Muscle of leg (tissue), 11 donors: Measurements from ENCODE around the gene LSAMP. TPM values are rescaled to one million over a fixed set of nuclear protein-coding genes. Genes with fewer than 3 reads are reported as not detected.

Source experiments
- DNase-seq: peaks from one replicate; pipeline ENCODE4 v3.0.0; 2013
- H3K27ac ChIP-seq: one replicate; pipeline ENCODE4 v1.5.1; 2013; ENCODE audit warnings: mild to moderate bottlenecking, low read length, control low read depth
- H3K27me3 ChIP-seq: one replicate; pipeline ENCODE4 v1.6.1; 2013; ENCODE audit warnings: low read length; ENCODE audit not compliant: control insufficient read depth, insufficient read depth
- H3K36me3 ChIP-seq: one replicate; pipeline ENCODE4 v1.6.1; 2013; ENCODE audit warnings: low read length; ENCODE audit not compliant: control insufficient read depth, insufficient read depth
- H3K4me1 ChIP-seq: one replicate; pipeline ENCODE4 v1.6.1; 2013; ENCODE audit warnings: low read length; ENCODE audit not compliant: control insufficient read depth, insufficient read depth
- H3K4me3 ChIP-seq: one replicate; pipeline ENCODE4 v1.5.1; 2013; ENCODE audit warnings: low read length, control low read depth
- H3K9me3 ChIP-seq: replicated peaks from 2 replicates; pipeline ENCODE4 v1.6.1; 2013; ENCODE audit warnings: low read depth, low read length; ENCODE audit not compliant: control insufficient read depth
- WGBS: methylation state at CpG from one replicate; pipeline ENCODE4 v1.1.5; 2013; ENCODE audit warnings: missing lambda C conversion rate; ENCODE audit not compliant: insufficient coverage; 5-methylcytosine and 5-hydroxymethylcytosine counted together
- polyA plus RNA-seq, 8 donors: library from polyadenylated mRNA; unstranded; fragments of 120-200 nt; gene quantifications; one replicate each; pipeline versions ENCODE4 v1.2.1 to v1.2.3, GENCODE V29; 2013; ENCODE audit warnings: inconsistent platforms in 1 of 8, low replicate concordance in 1 of 8; ENCODE audit not compliant: insufficient read length in 8 of 8, insufficient read depth in 1 of 8
- total RNA-seq: library from RNA; stranded (reverse); fragments of 120-200 nt; gene quantifications from one replicate; pipeline ENCODE4 v1.2.4, GENCODE V29; 2013

Gene LSAMP
- total and polyA plus RNA-seq, 9 donors = 3.5 to 13.4 (median 6.3) TPM

GRCh38 chr3:116037954-116038911 is 407.1 kb downstream of the LSAMP start:
- Histone ChIP-seq H3K27me3 (no peaks in the 10 kb centered on the region), H3K36me3 (no peaks in the 10 kb centered on the region), H3K27ac (no peak overlapping the region), H3K9me3 (no peaks in the 10 kb centered on the region), H3K4me1 (peaks cover 5% of the 10 kb centered on the region), H3K4me3 (no peak overlapping the region)
- no peak for DNase-seq
- WGBS = 100% methylated on average over 1 of the region's 5 CpGs

- no peak overlapping the region for H3K27ac ChIP-seq
- no peaks in the 10 kb centered on the region for H3K9me3 ChIP-seq
- H3K4me1 ChIP-seq = peaks cover 5% of the 10 kb centered on the region
- WGBS = no CpG with 5 or more reads among the region's 3 CpGs
- no peak for DNase-seq
- no peak overlapping the region for H3K4me3 ChIP-seq
- no peaks in the 10 kb centered on the region for H3K27me3 ChIP-seq
- no peaks in the 10 kb centered on the region for H3K36me3 ChIP-seq
These were observed 409.9 kb downstream of the LSAMP start for GRCh38 chr3:116035429-116035828.

DNA sequence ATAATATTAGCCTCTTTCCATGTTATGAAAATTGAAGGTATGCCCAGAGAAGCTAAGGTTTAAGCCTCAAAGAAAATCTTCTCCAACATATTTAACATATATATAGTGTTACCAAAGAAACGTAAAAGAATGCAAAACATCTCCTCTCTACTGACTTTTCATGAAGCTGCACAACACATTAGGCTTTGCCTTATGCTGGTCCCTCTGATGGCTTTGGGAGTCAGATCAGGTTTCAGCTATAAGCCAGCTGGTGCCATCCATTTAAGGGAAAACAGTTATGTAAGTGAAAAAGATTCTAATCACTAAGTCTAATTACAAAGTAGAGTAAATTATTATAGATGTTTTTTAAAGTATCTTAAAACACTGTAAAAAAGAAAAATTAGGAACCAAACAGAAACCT is 410.5 kb downstream of the LSAMP start:
- Histone ChIP-seq H3K27ac (no peak overlapping the region), H3K4me1 (peaks cover 5% of the 10 kb centered on the region), H3K36me3 (no peaks in the 10 kb centered on the region), H3K9me3 (no peaks in the 10 kb centered on the region), H3K4me3 (no peak overlapping the region), H3K27me3 (no peaks in the 10 kb centered on the region)
- WGBS = no CpG with 5 or more reads among the region's 1 CpG
- peak; percentile 65 for DNase-seq

DNA sequence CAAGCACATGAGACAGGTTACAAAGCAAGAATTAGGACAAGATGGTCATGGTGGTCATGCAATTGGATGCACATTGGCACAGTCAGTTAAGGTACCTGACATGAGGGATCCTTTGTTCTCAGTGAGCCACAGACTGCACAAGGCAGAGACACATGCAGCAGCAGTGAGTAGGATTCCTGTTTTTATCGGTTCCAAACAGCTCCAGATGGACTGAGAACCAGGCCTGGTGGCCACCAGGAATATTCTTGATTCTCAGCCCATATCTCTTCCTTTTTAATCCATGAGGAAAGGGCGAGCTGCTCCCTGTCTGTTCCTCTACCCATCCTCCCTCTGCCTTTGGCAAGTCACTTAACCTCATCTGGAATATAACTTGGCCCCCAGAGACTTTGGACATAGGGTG is 411.2 kb downstream of the LSAMP start:
- Histone ChIP-seq H3K9me3 (no peaks in the 10 kb centered on the region), H3K4me3 (no peak overlapping the region), H3K4me1 (peaks cover 5% of the 10 kb centered on the region), H3K27ac (no peak overlapping the region), H3K36me3 (no peaks in the 10 kb centered on the region), H3K27me3 (no peaks in the 10 kb centered on the region)
- DNase-seq = no peak
- WGBS = 20% methylated on average over 1 of the region's 2 CpGs

DNA sequence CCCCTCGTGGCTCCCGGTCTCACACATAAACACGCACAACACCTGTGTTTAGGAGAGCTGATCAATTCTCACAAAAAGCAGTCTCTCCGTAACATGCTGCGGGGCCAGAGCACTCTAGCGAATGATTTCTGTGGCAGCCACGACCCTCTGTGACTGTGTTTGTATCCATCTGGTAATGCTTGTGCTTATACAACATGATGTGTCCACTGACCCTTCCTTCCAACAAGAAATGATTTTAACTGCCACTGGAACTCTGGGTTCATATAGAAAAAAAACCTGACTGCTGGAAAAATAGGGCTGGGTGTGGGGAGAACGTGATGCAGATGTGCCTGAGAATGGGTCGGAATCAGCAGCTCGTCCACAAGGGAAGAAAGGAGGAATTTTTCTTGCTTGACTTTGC is 411.8 kb downstream of the LSAMP start:
- Histone ChIP-seq H3K36me3 (no peaks in the 10 kb centered on the region), H3K4me1 (peaks cover 5% of the 10 kb centered on the region), H3K27ac (no peak overlapping the region), H3K27me3 (no peaks in the 10 kb centered on the region), H3K9me3 (no peaks in the 10 kb centered on the region), H3K4me3 (no peak overlapping the region)
- 48% methylated on average over 3 of the region's 10 CpGs for WGBS
- DNase-seq = no peak

GRCh38 chr3:116032176-116032575 is 413.1 kb downstream of the LSAMP start:
- WGBS = no CpG with 5 or more reads among the region's 1 CpG
- H3K27ac ChIP-seq = no peak overlapping the region
- H3K4me1 ChIP-seq = peaks cover 5% of the 10 kb centered on the region
- no peak for DNase-seq
- no peaks in the 10 kb centered on the region for H3K27me3 ChIP-seq
- H3K4me3 ChIP-seq = no peak overlapping the region
- H3K36me3 ChIP-seq = no peaks in the 10 kb centered on the region
- H3K9me3 ChIP-seq = no peaks in the 10 kb centered on the region

DNA sequence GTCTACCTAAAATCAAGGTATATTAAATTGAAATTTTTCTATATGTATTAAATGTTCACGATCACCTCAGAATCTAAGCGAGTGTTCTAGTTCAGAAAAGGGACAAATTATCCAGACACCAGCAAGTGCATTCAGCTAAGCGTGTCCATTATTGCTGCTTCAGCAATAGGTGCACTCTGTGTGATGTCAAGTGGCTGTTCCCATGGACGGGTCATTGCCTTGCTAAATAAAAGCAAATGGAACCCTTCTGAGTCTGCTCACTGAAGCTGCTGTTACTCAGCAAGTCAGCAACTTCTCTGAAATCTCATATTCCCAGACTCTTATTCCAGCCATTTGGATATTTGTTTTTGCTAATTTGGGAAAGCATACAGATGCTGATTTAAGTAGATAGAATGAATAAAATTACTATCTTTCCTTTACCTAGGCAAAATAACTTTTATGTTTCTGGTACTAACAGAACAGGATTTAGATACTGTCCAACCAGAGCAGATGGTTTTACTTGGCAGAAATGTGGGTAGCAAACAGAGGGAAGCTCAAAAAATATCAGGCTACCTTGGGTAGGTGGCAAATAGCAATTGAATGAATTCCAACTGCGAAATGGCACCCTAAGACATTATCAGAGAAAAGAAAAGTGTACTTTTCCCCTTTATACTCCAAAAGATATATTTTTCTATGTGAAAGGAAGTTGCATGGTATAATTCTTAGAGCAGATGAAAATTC is 415.0 kb downstream of the LSAMP start:
- no peaks in the 10 kb centered on the region for H3K36me3 ChIP-seq
- H3K27me3 ChIP-seq = no peaks in the 10 kb centered on the region
- H3K4me3 ChIP-seq = no peak overlapping the region
- peaks cover 5% of the 10 kb centered on the region for H3K4me1 ChIP-seq
- 76% methylated on average over 3 of the region's 5 CpGs for WGBS
- no peak for DNase-seq
- no peaks in the 10 kb centered on the region for H3K9me3 ChIP-seq
- H3K27ac ChIP-seq = no peak overlapping the region

DNA sequence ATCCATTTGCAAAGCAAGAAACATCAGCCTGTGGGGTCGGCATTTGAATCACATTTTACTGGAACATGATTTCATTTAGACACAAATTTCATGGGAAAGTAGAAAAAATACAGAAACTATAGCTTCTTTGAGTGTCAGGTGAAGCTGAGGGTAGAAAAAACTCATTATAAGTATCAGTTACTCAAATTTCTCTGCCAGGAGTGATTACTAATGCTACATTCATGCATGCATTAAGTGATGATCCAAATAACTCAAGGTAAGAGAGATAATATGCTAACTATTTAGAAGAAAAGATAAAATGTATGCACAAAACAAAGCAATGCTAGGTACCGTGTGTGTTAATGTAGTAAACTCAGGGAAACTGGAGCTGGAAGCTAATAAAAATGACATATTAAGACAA is 416.0 kb downstream of the LSAMP start:
- H3K9me3 ChIP-seq = no peaks in the 10 kb centered on the region
- H3K4me3 ChIP-seq = no peak overlapping the region
- no peak overlapping the region for H3K27ac ChIP-seq
- WGBS = no CpG with 5 or more reads among the region's 2 CpGs
- H3K36me3 ChIP-seq = no peaks in the 10 kb centered on the region
- no peak for DNase-seq
- H3K27me3 ChIP-seq = no peaks in the 10 kb centered on the region
- H3K4me1 ChIP-seq = peaks cover 4% of the 10 kb centered on the region

DNA sequence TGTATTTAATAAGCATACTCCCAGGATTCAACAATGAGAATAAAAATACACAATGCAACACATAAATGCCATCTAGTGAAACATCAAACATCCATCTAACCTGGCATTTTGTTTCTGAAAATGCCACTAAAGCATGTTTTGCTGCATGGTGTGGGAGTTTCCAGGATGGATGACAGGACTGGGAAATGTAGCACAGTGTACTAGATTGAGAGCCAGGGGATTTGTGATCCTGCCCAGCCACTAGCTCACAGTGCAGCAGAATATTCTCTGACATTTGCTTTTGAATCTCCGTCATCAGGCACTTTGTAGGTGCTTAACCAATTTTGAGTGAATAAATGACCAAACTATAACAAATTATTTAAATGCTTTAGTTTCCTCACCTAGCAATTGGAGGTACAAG is 417.1 kb downstream of the LSAMP start:
- Histone ChIP-seq H3K4me3 (no peak overlapping the region), H3K9me3 (no peaks in the 10 kb centered on the region), H3K27me3 (no peaks in the 10 kb centered on the region), H3K27ac (no peak overlapping the region), H3K36me3 (no peaks in the 10 kb centered on the region), H3K4me1 (no peaks in the 10 kb centered on the region)
- no peak for DNase-seq
- WGBS = no CpG with 5 or more reads among the region's 1 CpG

DNA sequence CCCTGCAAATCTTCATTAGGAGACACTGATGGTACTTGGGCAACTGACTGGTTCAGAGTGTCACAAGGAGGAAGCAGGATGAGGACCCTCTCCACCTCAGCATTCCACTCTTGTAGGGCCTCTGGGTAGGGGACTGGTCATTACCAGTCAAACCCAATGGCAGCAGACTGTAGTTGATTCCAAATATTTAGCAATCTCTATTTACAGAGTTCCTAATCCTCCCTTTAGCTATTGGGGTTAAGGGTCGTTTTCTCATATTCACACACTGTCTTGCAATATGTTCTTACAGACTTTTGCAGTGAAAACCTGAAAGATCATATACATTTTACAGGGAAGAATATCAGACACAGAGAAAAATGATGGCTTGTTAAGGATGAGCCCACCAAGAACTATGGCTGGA is 424.3 kb downstream of the LSAMP start:
- H3K27ac ChIP-seq = no peak overlapping the region
- no peaks in the 10 kb centered on the region for H3K9me3 ChIP-seq
- H3K36me3 ChIP-seq = no peaks in the 10 kb centered on the region
- no peak for DNase-seq
- no peaks in the 10 kb centered on the region for H3K27me3 ChIP-seq
- no peak overlapping the region for H3K4me3 ChIP-seq
- no peaks in the 10 kb centered on the region for H3K4me1 ChIP-seq
- no CpG with 5 or more reads among the region's 1 CpG for WGBS
